Measurements from ENCODE around the gene CLIC4.

- TF ChIP-seq CTCF (optimal IDR thresholded peaks at IDR 0.05 in 1 of 3, IDR thresholded peaks at IDR 0.05 in 1 of 3, conservative IDR thresholded peaks at IDR 0.05 in 1 of 3; ENCODE audit: extremely low read depth in 1 of 3, insufficient read depth in 2 of 3, low read length in 3 of 3) (no peak), EZH2 (IDR thresholded peaks at IDR 0.05; ENCODE audit: low read length) (no peak)
Measured at GRCh38 chr1:24775348-24775747, 30.1 kb downstream of the CLIC4 start.

Measured in keratinocyte (primary cell).